Panc1 (cell line): ENCODE measurements around the gene MYMK. TPM values are rescaled to one million over a fixed set of nuclear protein-coding genes. Genes with fewer than 3 reads are reported as not detected.

Source experiments
- ATAC-seq: fragments of 200-7000 bp; cut with Tn5 transposase; 2 replicates; pipeline ENCODE4 v1.9.1; 2020; ENCODE audit warnings: mild to moderate bottlenecking, moderate library complexity
- BruUV-seq: library from RNA; stranded (reverse); fragments of 400-500 nt; replicated peaks from 2 replicates; lab custom pipeline; 2021; lab: Mats Ljungman, UMichigan
- CTCF ChIA-PET: fragments of 300-600 bp; sonication (Branson Sonifier 250); formaldehyde crosslinking; loops from one replicate; lab custom pipeline; 2022; ENCODE audit warnings: antibody characterized with exemption; lab: Charles Lee
- POLR2A ChIA-PET: fragments of 300-600 bp; sonication (Branson Sonifier 250); formaldehyde crosslinking; loops from one replicate; lab custom pipeline; 2022; ENCODE audit warnings: antibody characterized with exemption; lab: Charles Lee
- DNase-seq: peaks from one replicate; pipeline ENCODE4 v3.0.0-alpha.2; 2010; ENCODE audit warnings: low read depth, low spot score
- H3K27ac ChIP-seq: 2 replicates; pipeline ENCODE4 v1.5.1; 2011; ENCODE audit warnings: mild to moderate bottlenecking, low read length, inconsistent platforms
- H3K27me3 ChIP-seq: fragments of 200-500 bp; sonication (Bioruptor generic); 2 replicates; pipeline ENCODE4 v1.6.0; 2014; ENCODE audit warnings: low read length, inconsistent platforms; ENCODE audit not compliant: control insufficient read depth, insufficient read depth
- H3K36me3 ChIP-seq: fragments of 200-500 bp; sonication (Bioruptor generic); 2 replicates; pipeline ENCODE4 v1.5.1; 2014; ENCODE audit warnings: inconsistent platforms, mild to moderate bottlenecking, low read length, moderate library complexity; ENCODE audit not compliant: control insufficient read depth, insufficient read depth
- H3K4me1 ChIP-seq: 2 replicates; pipeline ENCODE4 v1.5.1; 2011; ENCODE audit warnings: inconsistent platforms, mild to moderate bottlenecking, low read length, moderate library complexity; ENCODE audit not compliant: control insufficient read depth, insufficient read depth
- H3K4me3 ChIP-seq, 2 experiments: 2 replicates each; pipeline ENCODE4 v1.5.1; 2011 to 2012; ENCODE audit warnings: low read depth in 2 of 2, low read length in 2 of 2, mild to moderate bottlenecking in 2 of 2, inconsistent platforms in 1 of 2, moderate library complexity in 1 of 2
- H3K9me3 ChIP-seq: fragments of 200-500 bp; sonication (Bioruptor generic); 2 replicates; pipeline ENCODE4 v1.5.1; 2014; ENCODE audit warnings: low read depth, mild to moderate bottlenecking, inconsistent platforms, low read length, moderate library complexity; ENCODE audit not compliant: control insufficient read depth, insufficient read depth
- POLR2AphosphoS5 ChIP-seq: IDR thresholded peaks from 2 replicates; pipeline ENCODE4 v1.6.1; 2012; ENCODE audit warnings: mild to moderate bottlenecking, low read depth, low read length, moderate library complexity
- TCF7L2 ChIP-seq: IDR thresholded peaks from 2 replicates; pipeline ENCODE4 v1.6.1; 2011; ENCODE audit warnings: mild to moderate bottlenecking, low read depth, low read length, inconsistent platforms
- in situ Hi-C: cut with HindIII; loops from 2 replicates; pipeline ENCODE4 v1.10.0; 2016; ENCODE audit warnings: low sequenced_read_pairs, low pct_unique_long_range_greater_than_20kb
- intact Hi-C: fragments of 100-400 bp; cut with micrococcal nuclease; formaldehyde crosslinking; loops from one replicate; pipeline ENCODE4 v1.10.0; 2022; ENCODE audit not compliant: unreplicated experiment
- total RNA-seq: library from RNA; stranded (reverse); gene quantifications from one replicate; pipeline ENCODE4 v1.2.1, GENCODE V29; 2021; ENCODE audit not compliant: unreplicated experiment
- TF ChIP-seq, protein P1 (sequence below), 2 experiments: IDR thresholded peaks; 2 replicates each; pipeline ENCODE4 v1.6.1; 2011 to 2012; ENCODE audit warnings: low read depth in 2 of 2, control low read depth in 1 of 2, low read length in 1 of 2, mild to moderate bottlenecking in 1 of 2, moderate library complexity in 1 of 2; ENCODE audit not compliant: insufficient read depth in 1 of 2
- TF ChIP-seq, protein P2 (sequence below): fragments of 450-650 bp; IDR thresholded peaks from 2 replicates; pipeline ENCODE4 v1.5.1; 2017; ENCODE audit warnings: mild to moderate bottlenecking

Gene MYMK
- total RNA-seq, 1 experiment from 2014 or later, result not detected

GRCh38 chr9:133465984-133466383 lies 58.8 kb downstream of the MYMK start:
- POLR2A ChIA-PET, result no interaction called here
- BruUV-seq, result TSS peak; percentile 34
- Histone ChIP-seq H3K4me3 (no peak overlapping the region), H3K9me3 (no peaks in the 10 kb centered on the region), H3K27ac (no peak overlapping the region), H3K27me3 (no peaks in the 10 kb centered on the region), H3K36me3 (no peaks in the 10 kb centered on the region), H3K4me1 (peaks cover 11% of the 10 kb centered on the region)
- intact Hi-C loops, result no loop called here
- TF ChIP-seq, protein P1, sequence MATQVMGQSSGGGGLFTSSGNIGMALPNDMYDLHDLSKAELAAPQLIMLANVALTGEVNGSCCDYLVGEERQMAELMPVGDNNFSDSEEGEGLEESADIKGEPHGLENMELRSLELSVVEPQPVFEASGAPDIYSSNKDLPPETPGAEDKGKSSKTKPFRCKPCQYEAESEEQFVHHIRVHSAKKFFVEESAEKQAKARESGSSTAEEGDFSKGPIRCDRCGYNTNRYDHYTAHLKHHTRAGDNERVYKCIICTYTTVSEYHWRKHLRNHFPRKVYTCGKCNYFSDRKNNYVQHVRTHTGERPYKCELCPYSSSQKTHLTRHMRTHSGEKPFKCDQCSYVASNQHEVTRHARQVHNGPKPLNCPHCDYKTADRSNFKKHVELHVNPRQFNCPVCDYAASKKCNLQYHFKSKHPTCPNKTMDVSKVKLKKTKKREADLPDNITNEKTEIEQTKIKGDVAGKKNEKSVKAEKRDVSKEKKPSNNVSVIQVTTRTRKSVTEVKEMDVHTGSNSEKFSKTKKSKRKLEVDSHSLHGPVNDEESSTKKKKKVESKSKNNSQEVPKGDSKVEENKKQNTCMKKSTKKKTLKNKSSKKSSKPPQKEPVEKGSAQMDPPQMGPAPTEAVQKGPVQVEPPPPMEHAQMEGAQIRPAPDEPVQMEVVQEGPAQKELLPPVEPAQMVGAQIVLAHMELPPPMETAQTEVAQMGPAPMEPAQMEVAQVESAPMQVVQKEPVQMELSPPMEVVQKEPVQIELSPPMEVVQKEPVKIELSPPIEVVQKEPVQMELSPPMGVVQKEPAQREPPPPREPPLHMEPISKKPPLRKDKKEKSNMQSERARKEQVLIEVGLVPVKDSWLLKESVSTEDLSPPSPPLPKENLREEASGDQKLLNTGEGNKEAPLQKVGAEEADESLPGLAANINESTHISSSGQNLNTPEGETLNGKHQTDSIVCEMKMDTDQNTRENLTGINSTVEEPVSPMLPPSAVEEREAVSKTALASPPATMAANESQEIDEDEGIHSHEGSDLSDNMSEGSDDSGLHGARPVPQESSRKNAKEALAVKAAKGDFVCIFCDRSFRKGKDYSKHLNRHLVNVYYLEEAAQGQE (IDR thresholded peaks at IDR 0.05; ENCODE audit: insufficient read depth in 1 of 2, low read depth in 2 of 2, low read length in 1 of 2), result no peak
- TF ChIP-seq, protein P2, sequence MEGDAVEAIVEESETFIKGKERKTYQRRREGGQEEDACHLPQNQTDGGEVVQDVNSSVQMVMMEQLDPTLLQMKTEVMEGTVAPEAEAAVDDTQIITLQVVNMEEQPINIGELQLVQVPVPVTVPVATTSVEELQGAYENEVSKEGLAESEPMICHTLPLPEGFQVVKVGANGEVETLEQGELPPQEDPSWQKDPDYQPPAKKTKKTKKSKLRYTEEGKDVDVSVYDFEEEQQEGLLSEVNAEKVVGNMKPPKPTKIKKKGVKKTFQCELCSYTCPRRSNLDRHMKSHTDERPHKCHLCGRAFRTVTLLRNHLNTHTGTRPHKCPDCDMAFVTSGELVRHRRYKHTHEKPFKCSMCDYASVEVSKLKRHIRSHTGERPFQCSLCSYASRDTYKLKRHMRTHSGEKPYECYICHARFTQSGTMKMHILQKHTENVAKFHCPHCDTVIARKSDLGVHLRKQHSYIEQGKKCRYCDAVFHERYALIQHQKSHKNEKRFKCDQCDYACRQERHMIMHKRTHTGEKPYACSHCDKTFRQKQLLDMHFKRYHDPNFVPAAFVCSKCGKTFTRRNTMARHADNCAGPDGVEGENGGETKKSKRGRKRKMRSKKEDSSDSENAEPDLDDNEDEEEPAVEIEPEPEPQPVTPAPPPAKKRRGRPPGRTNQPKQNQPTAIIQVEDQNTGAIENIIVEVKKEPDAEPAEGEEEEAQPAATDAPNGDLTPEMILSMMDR, result no peak
- TF ChIP-seq POLR2AphosphoS5, result no peak
- no peak for TF ChIP-seq TCF7L2
- CTCF ChIA-PET, result no interaction called here
- DNase-seq (no peak), ATAC-seq (no peak)
- in situ Hi-C loops, result no loop called here

- CTCF ChIA-PET, result no interaction called here
- intact Hi-C loops, result no loop called here
These were observed 60.1 kb downstream of the MYMK start for GRCh38 chr9:133464638-133465037.

More at GRCh38 chr9:133464638-133465037, 60.1 kb downstream of the MYMK start:
- H3K27ac ChIP-seq, result no peak overlapping the region
- DNase-seq, result no peak
- H3K27me3 ChIP-seq, result no peaks in the 10 kb centered on the region
- peaks cover 14% of the 10 kb centered on the region for H3K4me1 ChIP-seq
- TF ChIP-seq, protein P1 (IDR thresholded peaks at IDR 0.05; ENCODE audit: insufficient read depth in 1 of 2, low read depth in 2 of 2, low read length in 1 of 2), result no peak
- TF ChIP-seq, protein P2, result no peak
- TF ChIP-seq POLR2AphosphoS5, result no peak
- H3K36me3 ChIP-seq, result no peaks in the 10 kb centered on the region
- no peaks in the 10 kb centered on the region for H3K9me3 ChIP-seq
- POLR2A ChIA-PET, result no interaction called here
- no TSS peak for BruUV-seq
- in situ Hi-C loops, result no loop called here
- no peak overlapping the region for H3K4me3 ChIP-seq
- no peak for ATAC-seq

Other genes starting within 250 kb of the MYMK start
- gene ABO, start 249.8 kb downstream of the MYMK start, total RNA-seq, result 0.10 TPM
- gene SURF6, start 188.8 kb downstream of the MYMK start, total RNA-seq, result 16.1 TPM
- gene MED22, start 176.8 kb downstream of the MYMK start, total RNA-seq, result 26.2 TPM
- gene RPL7A, start 176.7 kb downstream of the MYMK start, total RNA-seq, result 1,104 TPM
- gene SURF1, start 168.5 kb downstream of the MYMK start, total RNA-seq, result 45.6 TPM
- gene SURF2, start 168.4 kb downstream of the MYMK start, total RNA-seq, result 19.2 TPM
- 149 TPM for gene SURF4, start 148.9 kb downstream of the MYMK start, total RNA-seq
- gene STKLD1, start 148.6 kb downstream of the MYMK start, total RNA-seq, result 0.74 TPM
- 19.9 TPM for gene REXO4, start 106.9 kb downstream of the MYMK start, total RNA-seq
- 3.4 TPM for gene ADAMTS13, start 102.6 kb downstream of the MYMK start, total RNA-seq
- gene CACFD1, start 65.0 kb downstream of the MYMK start, total RNA-seq, result 13.9 TPM
- gene SLC2A6, start 45.9 kb downstream of the MYMK start, total RNA-seq, result 48.2 TPM
- gene ADAMTSL2, start 9.7 kb upstream of the MYMK start, total RNA-seq, result 0.10 TPM
- gene FAM163B, start 84.4 kb upstream of the MYMK start, total RNA-seq, result not detected
- not detected for gene DBH, start 111.4 kb upstream of the MYMK start, total RNA-seq
- gene SARDH, start 213.4 kb upstream of the MYMK start, total RNA-seq, result 0.13 TPM